HG03571 (cell line): Measurements from ENCODE around the gene FGF21.
"Not testable (repeated sequence)": the region's sequence is repeated elsewhere in the genome, so short reads cannot be mapped to it uniquely, and the experiment has no call there.

Experiments used
- ATAC-seq: cut with Tn5 transposase; IDR thresholded peaks from one replicate; pipeline ENCODE4 v1.9.1; 2021; ENCODE audit not compliant: unreplicated experiment

FGF21 gene

DNA sequence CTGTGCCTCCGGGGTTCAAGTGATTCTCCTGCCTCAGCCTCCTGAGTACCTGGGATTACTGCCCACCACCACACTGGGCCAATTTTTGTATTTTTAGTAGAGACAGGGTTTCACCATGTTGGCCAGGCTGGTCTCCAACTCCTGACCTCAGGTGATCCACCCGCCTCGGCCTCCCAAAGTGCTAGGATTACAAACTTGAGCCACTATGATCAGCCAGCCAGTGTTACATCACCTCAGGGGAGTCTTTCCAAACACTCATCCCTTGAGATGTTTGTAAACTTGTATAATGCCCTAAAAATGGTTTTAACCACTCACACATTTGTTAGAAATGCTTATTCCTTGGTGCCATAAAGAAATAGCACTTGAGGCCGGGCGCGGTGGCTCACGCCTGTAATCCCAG lies 31.1 kb downstream of the FGF21 start:
- not testable (repeated sequence) for ATAC-seq

DNA sequence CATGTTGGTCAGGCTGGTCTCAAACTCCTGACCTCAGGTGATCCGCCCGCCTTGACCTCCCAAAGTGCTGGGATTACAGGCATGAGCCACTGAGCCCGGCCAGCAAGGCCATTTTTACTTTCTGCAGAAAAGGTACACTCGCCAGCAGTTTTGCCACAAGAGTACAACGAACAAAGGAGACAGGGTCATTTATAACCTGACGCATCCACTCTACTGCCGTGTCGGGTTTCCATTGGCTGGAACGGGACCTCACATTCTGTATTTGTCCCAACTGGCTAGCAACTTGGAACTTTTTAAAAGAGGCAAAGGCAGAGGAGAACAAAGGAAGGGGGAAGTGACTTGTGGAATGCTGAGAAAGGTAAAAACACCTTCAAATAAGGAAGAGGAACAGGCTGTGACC lies 32.0 kb downstream of the FGF21 start:
- not testable (repeated sequence) for ATAC-seq

DNA sequence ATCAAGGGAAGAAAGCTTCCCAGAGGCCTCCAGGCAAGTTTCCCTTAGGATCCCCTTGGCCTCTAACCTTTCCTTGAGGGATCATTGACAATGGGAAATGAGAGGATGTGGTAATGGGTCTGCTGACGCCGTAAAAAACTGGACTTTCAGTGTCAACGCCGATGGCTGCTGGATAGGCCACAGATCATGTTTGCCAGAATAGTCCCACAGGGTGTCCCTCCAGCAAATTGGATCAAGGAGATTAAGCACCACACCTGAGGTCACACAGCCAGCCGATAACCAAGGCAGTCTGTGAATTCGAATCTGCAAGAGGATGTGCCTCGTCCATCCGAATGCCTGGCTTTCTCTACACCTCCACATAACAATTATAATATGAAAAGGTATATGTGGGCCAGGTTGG lies 37.9 kb downstream of the FGF21 start:
- no peak for ATAC-seq

DNA sequence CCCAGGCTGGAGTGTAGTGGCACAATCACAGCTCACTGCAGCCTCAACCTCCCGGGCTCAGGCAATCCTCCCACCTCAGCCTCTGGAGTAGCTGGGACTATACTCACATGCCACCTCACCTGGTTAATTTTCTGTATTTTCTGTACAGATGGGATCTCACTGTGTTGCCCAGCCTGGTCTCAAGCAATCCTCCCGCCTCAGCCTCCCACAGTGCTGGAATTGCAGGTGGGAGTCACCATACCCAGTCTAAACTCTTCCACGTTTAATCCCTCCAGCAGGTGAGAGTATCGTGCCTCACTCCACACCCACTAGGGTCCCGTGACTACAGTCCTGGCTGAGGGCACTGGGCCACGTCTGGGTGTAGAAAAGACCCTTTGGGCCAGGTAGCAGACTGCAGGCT lies 39.0 kb downstream of the FGF21 start:
- no peak for ATAC-seq

DNA sequence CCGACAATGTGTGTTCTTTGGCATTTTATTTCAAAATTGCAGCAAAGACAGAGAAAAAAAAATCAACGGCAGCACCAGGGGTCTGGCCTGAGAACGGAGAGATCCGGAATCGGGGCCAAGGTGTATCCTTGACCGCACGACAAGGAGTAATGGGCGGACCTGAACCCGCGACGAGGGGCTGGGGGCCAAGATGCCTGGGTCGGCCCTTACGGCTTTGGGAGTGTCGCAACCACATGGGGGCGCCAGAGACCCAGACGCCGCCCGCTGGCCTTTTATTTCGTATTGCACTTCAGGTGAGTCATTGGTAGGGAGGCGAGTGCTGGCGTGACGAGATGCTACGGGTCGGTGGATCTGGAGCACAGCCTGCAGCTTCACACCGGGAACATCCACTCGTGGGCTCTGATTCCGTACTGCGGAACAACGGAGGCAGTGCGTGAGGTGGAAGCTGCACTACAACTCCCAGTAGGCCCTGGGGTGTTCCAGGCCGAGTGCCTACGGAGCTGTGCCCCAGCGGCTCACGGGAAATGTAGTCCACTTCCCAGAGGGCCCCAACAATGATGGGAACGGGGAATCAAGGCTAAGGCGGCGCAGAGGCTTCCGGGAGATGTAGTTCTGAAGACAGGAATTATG lies 39.8 kb downstream of the FGF21 start:
- peak; percentile 67 for ATAC-seq

DNA sequence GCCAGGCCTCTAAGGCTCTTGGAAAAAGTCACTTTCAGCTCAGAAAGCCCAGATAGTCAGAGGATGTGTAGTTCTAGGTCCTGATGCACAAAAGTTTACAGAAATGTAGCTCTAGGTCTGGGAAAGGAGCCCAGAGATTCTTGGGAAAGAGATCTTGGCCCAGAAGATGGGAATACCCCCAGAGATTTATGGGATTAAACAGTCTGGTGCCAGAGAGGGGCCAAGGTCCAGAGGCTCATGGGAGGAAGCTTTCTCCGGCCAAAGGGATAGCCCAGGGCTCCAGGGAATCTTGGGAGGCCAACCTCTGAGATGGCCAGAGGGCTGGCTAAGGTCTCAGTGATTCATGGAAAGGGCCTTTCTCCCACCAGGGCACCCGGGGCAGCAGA lies 40.4 kb downstream of the FGF21 start:
- no peak for ATAC-seq

DNA sequence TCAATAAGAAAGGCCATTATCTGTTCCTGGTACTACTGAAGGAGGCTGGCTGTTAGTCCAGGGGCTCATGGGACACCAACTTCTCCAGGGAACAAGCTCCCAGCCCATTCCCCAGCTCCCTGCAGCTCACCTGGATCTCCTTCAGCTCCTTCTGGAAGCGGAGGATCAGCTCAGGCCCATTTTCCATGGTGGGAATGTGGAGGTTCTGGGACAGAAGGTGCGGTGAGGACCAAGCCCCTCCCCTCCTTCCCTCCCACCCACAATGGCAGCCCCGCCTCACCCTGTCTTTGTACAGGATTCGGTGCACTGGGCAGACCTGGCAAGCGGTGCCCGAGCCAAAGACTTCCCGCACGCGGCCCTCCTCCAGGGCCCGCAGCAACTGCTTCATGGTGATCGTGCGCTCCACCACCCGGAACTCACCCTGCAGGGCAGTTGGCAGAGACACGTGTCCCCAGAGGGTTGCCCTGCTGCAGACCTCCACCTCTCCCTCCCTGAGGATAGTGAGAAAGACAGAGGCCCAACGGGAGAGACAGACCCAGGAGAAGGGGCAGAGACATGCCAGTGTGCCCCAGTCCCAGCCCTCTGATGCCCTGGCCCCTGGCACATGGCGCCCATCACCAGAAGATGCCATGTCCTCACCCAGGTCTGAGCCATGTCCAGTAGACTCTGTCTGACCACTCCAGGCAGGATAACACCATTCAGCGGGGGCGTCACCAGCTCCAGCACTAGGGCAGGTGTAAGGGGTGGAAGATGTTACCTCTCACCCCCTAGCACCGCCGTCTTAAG lies 41.2 kb downstream of the FGF21 start:
- no peak for ATAC-seq

DNA sequence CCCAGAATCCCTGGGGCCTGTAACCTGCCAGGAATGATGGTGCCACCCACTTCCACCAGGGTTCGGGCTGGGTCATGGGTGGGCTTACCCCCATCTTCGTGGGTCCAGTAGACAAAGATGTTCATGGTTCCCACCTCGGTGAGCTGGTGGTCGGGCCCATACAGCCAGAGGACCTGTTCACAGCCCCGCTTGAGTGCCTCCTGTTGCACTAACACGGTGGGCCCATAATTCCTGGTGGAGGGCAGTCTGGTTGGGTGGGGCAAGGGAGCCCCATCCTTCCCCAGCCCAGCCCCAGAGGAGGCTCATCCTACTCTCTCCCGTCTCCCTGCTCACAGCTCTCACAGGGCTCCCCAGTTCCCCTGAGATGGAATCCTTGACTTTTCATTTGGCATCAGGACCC lies 41.8 kb downstream of the FGF21 start:
- ATAC-seq = no peak

DNA sequence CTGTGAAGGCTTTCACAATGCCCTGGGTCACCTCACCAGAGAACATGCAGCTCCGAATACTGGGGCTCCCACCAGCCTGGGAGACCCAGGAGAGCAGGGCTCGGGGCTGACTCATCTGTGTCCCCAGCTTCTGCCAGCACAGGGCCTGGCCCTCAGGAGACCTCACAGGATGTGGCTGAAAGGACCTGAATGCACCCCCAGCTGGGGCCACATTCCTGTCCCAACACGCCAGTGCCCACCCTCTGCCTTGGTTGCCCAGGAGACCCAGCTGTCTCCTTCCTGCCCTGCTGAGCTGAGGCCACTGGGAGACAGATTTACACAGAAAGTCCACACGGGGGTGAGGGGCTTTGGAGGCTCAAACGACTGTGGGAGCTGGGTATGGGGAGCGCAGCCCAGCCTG lies 43.6 kb downstream of the FGF21 start:
- ATAC-seq = no peak

DNA sequence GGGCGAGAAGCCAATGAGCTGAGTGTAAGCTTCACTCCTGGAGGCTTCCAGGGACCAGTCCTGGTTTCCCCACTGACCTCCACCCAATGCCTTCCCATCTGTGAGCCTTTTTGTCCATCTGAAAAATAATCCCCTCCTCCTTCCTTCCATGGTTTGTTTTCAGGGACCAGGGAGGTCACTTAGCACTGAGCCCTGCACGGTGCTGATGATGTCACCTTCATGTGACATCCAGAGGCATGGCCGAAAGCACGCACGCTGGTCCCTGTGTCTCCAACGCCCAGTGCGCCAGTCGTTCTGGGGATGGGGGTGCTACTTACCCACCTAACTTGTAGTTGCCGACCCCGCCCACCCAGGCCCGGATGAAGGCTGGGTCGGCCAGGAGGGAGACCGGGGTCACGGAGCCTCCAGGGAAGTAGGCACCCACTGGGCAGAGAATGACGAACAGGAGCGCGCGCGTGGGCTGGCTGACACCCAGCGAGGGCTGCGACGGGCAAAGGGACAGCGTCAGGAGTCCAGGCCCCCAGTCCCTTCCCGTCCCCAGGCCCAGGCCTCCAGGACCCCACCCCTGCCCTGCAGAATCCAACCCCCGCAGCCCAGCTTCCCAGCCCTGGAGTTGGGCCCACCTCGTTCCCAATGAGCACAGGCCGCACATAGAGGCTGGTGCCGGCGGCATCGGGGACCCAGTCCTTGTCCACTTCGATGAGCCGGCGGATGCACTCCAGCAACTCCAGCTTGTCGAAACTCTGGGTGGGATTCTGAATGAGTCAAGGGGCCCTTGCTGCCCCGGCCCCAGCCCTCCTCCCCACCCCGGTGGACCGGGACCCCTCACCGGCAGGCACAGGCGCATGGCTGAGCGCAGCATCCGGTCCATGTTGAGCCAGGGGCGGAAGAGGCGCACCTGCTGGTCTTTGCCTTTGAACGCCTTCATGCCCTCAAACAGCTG lies 44.3 kb downstream of the FGF21 start:
- ATAC-seq = no peak

DNA sequence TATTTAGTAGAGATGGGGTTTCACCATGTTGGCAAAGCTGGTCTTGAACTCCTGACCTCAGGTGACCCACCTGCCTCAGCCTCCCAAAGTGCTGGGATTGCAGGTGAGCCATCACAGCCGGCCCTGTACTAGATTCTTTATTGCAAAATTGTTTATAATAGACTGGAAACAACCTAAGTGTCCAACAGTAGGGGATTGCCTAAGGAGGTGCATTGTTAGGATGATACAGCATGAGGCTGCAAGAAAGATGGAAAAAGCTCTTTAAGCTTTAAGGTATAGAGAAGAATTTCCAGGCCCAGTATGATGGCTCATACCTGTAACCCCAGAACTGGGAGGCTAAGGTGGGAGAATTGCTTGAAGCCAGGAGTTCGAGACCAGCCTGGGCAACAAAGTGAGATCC lies 47.3 kb downstream of the FGF21 start:
- ATAC-seq = no peak

DNA sequence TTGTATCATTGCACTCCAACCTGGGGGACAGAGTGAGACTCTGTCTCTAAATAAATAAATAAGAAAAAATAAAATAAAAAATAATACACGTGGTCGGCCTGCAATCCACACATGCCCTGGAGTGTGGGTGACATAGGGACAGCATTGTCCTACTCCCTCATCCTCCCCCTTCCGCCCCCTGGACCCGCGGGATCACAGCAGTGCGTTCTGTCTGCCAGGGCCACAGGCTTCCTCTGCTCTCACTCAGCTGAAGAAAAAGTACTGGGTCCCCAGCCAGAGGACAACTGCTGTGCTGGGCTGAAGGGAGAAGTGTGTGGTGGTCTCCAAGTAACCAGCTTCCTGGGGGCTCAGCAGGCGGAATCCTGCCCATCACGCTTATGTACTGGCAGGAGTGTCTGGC lies 49.2 kb downstream of the FGF21 start:
- ATAC-seq = no peak

DNA sequence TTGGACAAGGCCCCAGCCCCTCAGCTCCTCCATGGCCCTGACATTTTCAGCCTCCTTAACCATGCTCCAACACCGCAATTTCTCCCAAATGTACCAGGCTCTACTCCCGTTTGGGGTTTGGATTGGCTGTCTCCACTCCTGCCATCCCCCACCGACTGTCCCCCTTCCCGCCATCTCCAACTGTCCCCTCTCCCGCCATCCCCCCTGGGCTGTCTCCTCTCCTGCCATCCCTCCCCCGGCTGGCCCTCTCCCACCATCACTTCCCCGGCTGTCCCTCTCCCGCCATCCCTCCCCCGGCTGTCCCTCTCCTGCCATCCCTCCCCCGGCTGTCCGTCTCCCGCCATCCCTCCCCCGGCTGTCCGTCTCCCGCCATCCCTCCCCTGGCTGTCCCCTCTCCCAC lies 50.1 kb downstream of the FGF21 start:
- ATAC-seq = no peak

DNA sequence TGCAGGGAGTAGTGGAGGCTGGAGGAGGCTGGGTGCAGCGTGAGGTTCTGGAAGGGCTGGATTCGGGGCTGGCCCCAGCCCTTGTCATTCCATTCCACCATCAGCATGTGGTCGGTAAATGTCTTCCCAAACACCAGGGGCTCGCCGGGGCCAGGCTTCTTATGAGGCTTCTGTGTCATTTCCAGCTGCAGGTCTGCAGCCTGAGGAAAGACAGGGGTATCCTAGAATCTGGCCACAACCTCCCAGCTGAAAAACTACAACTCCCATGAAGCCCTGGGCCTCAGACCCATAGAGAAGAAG lies 51.1 kb downstream of the FGF21 start:
- no peak for ATAC-seq

DNA sequence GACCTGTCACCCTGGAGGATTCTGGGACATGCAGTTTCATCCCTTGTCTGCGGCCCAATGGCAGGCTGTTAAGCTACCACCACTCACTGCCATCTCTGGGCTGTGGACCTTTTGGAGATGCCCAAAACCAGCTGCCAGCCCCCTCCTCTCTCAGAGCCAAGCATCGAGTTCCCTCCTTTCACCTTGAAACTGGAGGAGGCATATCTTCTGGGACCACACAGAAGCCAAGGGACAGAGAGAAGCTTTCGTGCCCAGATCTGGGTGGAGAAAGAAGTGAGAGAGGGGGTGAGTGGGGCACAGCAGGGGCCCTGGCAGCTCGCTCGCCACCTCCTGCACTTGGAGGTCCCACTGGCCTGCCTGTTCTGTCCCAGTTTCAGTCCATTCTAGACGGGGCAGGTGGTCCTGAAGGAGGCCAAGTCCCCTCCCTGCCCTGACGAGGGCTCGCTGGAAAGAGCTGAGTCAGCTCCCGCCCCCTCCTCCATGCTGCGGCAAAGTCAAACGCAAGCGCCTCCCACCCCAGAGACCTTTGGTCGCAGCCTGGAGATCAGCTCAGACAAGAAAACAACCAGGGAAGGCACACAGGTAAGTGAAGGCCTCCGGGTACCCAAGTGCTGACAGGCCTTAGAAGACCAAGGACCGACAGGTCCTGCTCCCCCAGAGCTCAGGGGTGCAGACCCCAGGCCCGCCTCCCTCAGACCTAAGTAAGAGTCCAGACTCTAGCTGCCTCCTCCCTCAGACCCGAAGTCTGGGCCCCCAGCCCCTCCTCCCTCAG lies 51.7 kb downstream of the FGF21 start:
- no peak for ATAC-seq

DNA sequence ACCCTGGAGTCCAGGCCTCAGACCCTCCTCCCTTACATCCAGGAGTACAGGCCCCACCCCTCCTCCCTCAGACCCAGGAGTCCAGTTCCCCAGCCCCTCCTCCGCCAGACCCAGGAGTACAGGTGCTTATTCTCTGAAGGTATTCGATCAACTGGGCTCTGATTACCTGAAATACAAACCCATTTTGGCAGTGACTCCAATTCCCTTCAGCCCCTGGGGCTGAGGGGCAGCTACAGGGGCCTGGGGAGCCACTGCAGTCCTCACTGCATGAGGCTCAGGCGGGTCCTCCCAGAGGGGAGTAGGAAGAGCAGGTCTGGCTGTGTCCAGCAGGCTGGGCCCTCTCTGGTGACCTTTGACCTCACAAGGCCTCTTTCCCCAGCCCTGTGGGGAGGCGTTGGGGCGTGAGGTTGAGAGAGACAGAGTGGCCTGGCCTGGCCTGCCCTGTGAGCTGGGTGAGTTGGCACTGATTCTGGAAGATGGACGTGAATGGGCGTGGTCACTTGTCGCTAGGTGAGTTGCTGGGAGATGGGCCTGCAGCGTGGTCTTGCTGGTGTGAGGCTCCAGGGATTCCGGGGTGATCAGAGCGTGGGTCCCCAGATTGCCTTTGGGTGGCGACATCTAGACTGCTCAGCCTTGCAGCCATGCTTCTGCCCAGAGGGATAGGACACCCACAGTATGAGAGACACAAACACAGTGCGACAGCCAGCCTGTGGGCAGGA lies 52.4 kb downstream of the FGF21 start:
- no peak for ATAC-seq
